IMR-90 (cell line): ENCODE measurements around the gene SPP1. TPM values are rescaled to one million over a fixed set of nuclear protein-coding genes. Genes with fewer than 3 reads are reported as not detected.

Source experiments
- ATAC-seq: fragments of 200-7000 bp; cut with Tn5 transposase; 2 replicates; pipeline ENCODE4 v1.9.1; 2020; ENCODE audit warnings: low read depth, mild to moderate bottlenecking, moderate library complexity
- BruUV-seq: library from RNA; stranded (reverse); fragments of 400-500 nt; replicated peaks from 2 replicates; lab custom pipeline; 2021; lab: Mats Ljungman, UMichigan
- CTCF ChIA-PET: fragments of 300-600 bp; formaldehyde crosslinking; extraction: SDS; loops from one replicate; lab custom pipeline; 2021; ENCODE audit warnings: antibody characterized with exemption; lab: Yijun Ruan, JAX
- POLR2A ChIA-PET: fragments of 300-600 bp; sonication (Branson Sonifier 250); formaldehyde crosslinking; loops from one replicate; lab custom pipeline; 2022; ENCODE audit warnings: antibody characterized with exemption; ENCODE audit not compliant: unreplicated experiment; lab: Charles Lee
- DNase-seq: peaks from one replicate; pipeline ENCODE4 v3.0.0; 2013
- H2AFZ ChIP-seq: replicated peaks from 2 replicates; pipeline ENCODE3; 2013; ENCODE audit warnings: low read length, mild to moderate bottlenecking; ENCODE audit not compliant: poor library complexity
- H2AK5ac ChIP-seq: 2 replicates; pipeline ENCODE4 v1.6.1; 2013; ENCODE audit warnings: low read depth, low read length, inconsistent platforms
- H2AK9ac ChIP-seq: replicated peaks from 2 replicates; pipeline ENCODE3; 2013; ENCODE audit warnings: mild to moderate bottlenecking, low read depth, low read length, moderate library complexity; ENCODE audit not compliant: poor library complexity
- H2BK120ac ChIP-seq: 2 replicates; pipeline ENCODE4 v1.6.1; 2013; ENCODE audit warnings: low read depth, low read length, inconsistent platforms
- H2BK15ac ChIP-seq: 3 replicates; pipeline ENCODE4 v1.6.1; 2013; ENCODE audit warnings: low read depth, low read length, inconsistent platforms
- H2BK20ac ChIP-seq: 2 replicates; pipeline ENCODE4 v1.6.1; 2013; ENCODE audit warnings: low read depth, mild to moderate bottlenecking, inconsistent platforms, low read length, moderate library complexity
- H2BK5ac ChIP-seq: 2 replicates; pipeline ENCODE4 v1.6.1; 2013; ENCODE audit warnings: mild to moderate bottlenecking, low read depth, low read length, inconsistent platforms; ENCODE audit not compliant: poor library complexity, severe bottlenecking
- H3K14ac ChIP-seq: replicated peaks from 2 replicates; pipeline ENCODE4 v1.6.1; 2013; ENCODE audit warnings: low read depth, low read length, inconsistent platforms
- H3K18ac ChIP-seq: 2 replicates; pipeline ENCODE4 v1.6.1; 2013; ENCODE audit warnings: low read depth, low read length, control low read depth
- H3K23ac ChIP-seq: 2 replicates; pipeline ENCODE4 v1.6.1; 2013; ENCODE audit warnings: low read depth, low read length, inconsistent platforms
- H3K27ac ChIP-seq: 2 replicates; pipeline ENCODE4 v1.5.1; 2013; ENCODE audit warnings: mild to moderate bottlenecking, control low read depth, low read length; ENCODE audit not compliant: insufficient read depth
- H3K27me3 ChIP-seq: 2 replicates; pipeline ENCODE4 v1.6.1; 2013; ENCODE audit warnings: low read length; ENCODE audit not compliant: control insufficient read depth, insufficient read depth
- H3K36me3 ChIP-seq: 2 replicates; pipeline ENCODE4 v1.6.1; 2013; ENCODE audit warnings: low read length, mixed read lengths; ENCODE audit not compliant: control insufficient read depth, insufficient read depth
- H3K4ac ChIP-seq: 2 replicates; pipeline ENCODE4 v1.6.1; 2013; ENCODE audit warnings: low read depth, low read length, inconsistent platforms
- H3K4me1 ChIP-seq: 2 replicates; pipeline ENCODE4 v1.6.1; 2013; ENCODE audit warnings: low read length, mixed read lengths; ENCODE audit not compliant: control insufficient read depth, insufficient read depth
- H3K4me2 ChIP-seq: 2 replicates; pipeline ENCODE4 v1.6.1; 2013; ENCODE audit warnings: low read depth, mild to moderate bottlenecking, control low read depth, low read length, moderate library complexity
- H3K4me3 ChIP-seq: 2 replicates; pipeline ENCODE4 v1.5.1; 2013; ENCODE audit warnings: low read depth, mild to moderate bottlenecking, control low read depth, low read length, moderate library complexity; ENCODE audit not compliant: insufficient read depth
- H3K56ac ChIP-seq: 2 replicates; pipeline ENCODE4 v1.6.1; 2013; ENCODE audit warnings: low read length, inconsistent platforms; ENCODE audit not compliant: insufficient read depth; ENCODE audit errors: extremely low read depth
- H3K79me1 ChIP-seq, 2 experiments: 2 replicates each; pipeline ENCODE4 v1.6.1; 2013; ENCODE audit warnings: low read length in 2 of 2, inconsistent platforms in 1 of 2, low read depth in 1 of 2
- H3K9ac ChIP-seq: 2 replicates; pipeline ENCODE4 v1.6.1; 2013; ENCODE audit warnings: low read depth, low read length, control low read depth
- H3K9me1 ChIP-seq: 2 replicates; pipeline ENCODE4 v1.6.1; 2013; ENCODE audit warnings: low read length, inconsistent platforms; ENCODE audit not compliant: insufficient read depth
- H3K9me3 ChIP-seq: 2 replicates; pipeline ENCODE4 v1.6.1; 2013; ENCODE audit warnings: low read length; ENCODE audit not compliant: control insufficient read depth, insufficient read depth
- H4K20me1 ChIP-seq: 2 replicates; pipeline ENCODE4 v1.6.1; 2013; ENCODE audit warnings: low read length, inconsistent platforms; ENCODE audit not compliant: insufficient read depth
- H4K5ac ChIP-seq: 2 replicates; pipeline ENCODE4 v1.6.1; 2013; ENCODE audit warnings: mild to moderate bottlenecking, low read depth, low read length, control low read depth
- H4K8ac ChIP-seq, 2 experiments: 2 replicates each; pipeline ENCODE4 v1.6.1; 2013; ENCODE audit warnings: low read depth in 2 of 2, low read length in 2 of 2, control low read depth in 1 of 2, inconsistent platforms in 1 of 2
- H4K91ac ChIP-seq: 2 replicates; pipeline ENCODE4 v1.6.1; 2013; ENCODE audit warnings: low read depth, low read length, inconsistent platforms; ENCODE audit not compliant: insufficient read depth
- BHLHE40 ChIP-seq: fragments of 150-350 bp; IDR thresholded peaks from 2 replicates; pipeline ENCODE4 v1.6.1; 2016; ENCODE audit warnings: mild to moderate bottlenecking, low read depth, low read length
- CEBPB ChIP-seq: IDR thresholded peaks from 2 replicates; pipeline ENCODE4 v1.6.1; 2012; ENCODE audit warnings: low read depth, low read length, improper control_type of control experiment
- CHD1 ChIP-seq: IDR thresholded peaks from 2 replicates; pipeline ENCODE4 v1.6.1; 2012; ENCODE audit warnings: low read depth, low read length, improper control_type of control experiment
- FOS ChIP-seq: fragments of 150-350 bp; IDR thresholded peaks from 2 replicates; pipeline ENCODE4 v1.6.1; 2016; ENCODE audit warnings: low read depth, low read length
- MAFK ChIP-seq: IDR thresholded peaks from 2 replicates; pipeline ENCODE4 v1.6.1; 2012; ENCODE audit warnings: low read depth, low read length, improper control_type of control experiment
- MAZ ChIP-seq: IDR thresholded peaks from 2 replicates; pipeline ENCODE4 v1.6.1; 2012; ENCODE audit warnings: low read depth, mild to moderate bottlenecking, low read length, improper control_type of control experiment, moderate library complexity, borderline replicate concordance
- MXI1 ChIP-seq: IDR thresholded peaks from 2 replicates; pipeline ENCODE4 v1.6.1; 2012; ENCODE audit warnings: low read depth, mild to moderate bottlenecking, low read length, moderate library complexity, borderline replicate concordance
- NFE2L2 ChIP-seq: fragments of 150-350 bp; IDR thresholded peaks from 2 replicates; pipeline ENCODE4 v1.6.1; 2016; ENCODE audit warnings: low read depth, mild to moderate bottlenecking, low read length
- POLR2A ChIP-seq: IDR thresholded peaks from 2 replicates; pipeline ENCODE4 v1.6.1; 2012; ENCODE audit warnings: mild to moderate bottlenecking, low read depth, low read length
- RAD21 ChIP-seq: IDR thresholded peaks from 2 replicates; pipeline ENCODE4 v1.6.1; 2012; ENCODE audit warnings: low read length, improper control_type of control experiment
- RCOR1 ChIP-seq: IDR thresholded peaks from 2 replicates; pipeline ENCODE4 v1.6.1; 2012; ENCODE audit warnings: mild to moderate bottlenecking, low read length, improper control_type of control experiment; ENCODE audit not compliant: insufficient replicate concordance
- WGBS, 2 experiments: methylation state at CpG; one replicate each; pipeline versions ENCODE4 v1.1.5 to v1.1.7; 2013; ENCODE audit warnings: missing lambda C conversion rate in 2 of 2; ENCODE audit not compliant: insufficient read length in 1 of 2; ENCODE audit errors: extremely low coverage in 2 of 2; 5-methylcytosine and 5-hydroxymethylcytosine counted together
- dilution Hi-C: fragments of 300-500 bp; cut with HindIII; formaldehyde crosslinking; loops from one replicate; pipeline ENCODE4 v1.14.3; 2018; ENCODE audit warnings: low sequenced_read_pairs; ENCODE audit not compliant: unreplicated experiment
- in situ Hi-C: fragments of 300-500 bp; cut with MboI; formaldehyde crosslinking; loops from 3 replicates; pipeline ENCODE4 v1.14.3; 2019; ENCODE audit warnings: low sequenced_read_pairs, inconsistent platforms, mixed read lengths
- intact Hi-C: fragments of 100-400 bp; cut with micrococcal nuclease; formaldehyde crosslinking; loops from 2 replicates; pipeline ENCODE4 v1.10.0; 2022
- polyA plus RNA-seq, 3 experiments: library from polyadenylated mRNA; depleted of rRNA; stranded (reverse); fragments of >200 nt; gene quantifications; 2 replicates each; pipeline ENCODE4 v1.2.3, GENCODE V29; 2012; ENCODE audit warnings: low replicate concordance in 1 of 3
- total RNA-seq: library from RNA; depleted of rRNA; stranded (reverse); fragments of >200 nt; gene quantifications from 2 replicates; pipeline ENCODE4 v1.2.3, GENCODE V29; 2012
- TF ChIP-seq, protein P1 (sequence below): conservative IDR thresholded peaks from 2 replicates; pipeline ENCODE4 v1.5.1; 2012; ENCODE audit warnings: mild to moderate bottlenecking, low read depth, low read length, improper control_type of control experiment
- TF ChIP-seq, protein P2 (sequence below): fragments of 150-350 bp; IDR thresholded peaks from 2 replicates; pipeline ENCODE4 v1.6.1; 2016; ENCODE audit warnings: low read depth, mild to moderate bottlenecking, low read length, moderate library complexity, borderline replicate concordance

SPP1 gene
- total and polyA plus RNA-seq, 2 of the 4 experiments (the other 2 are of a cell fraction): 0.18 to 0.50 TPM

GRCh38 chr4:87949961-87950360 lies 25.6 kb upstream of the SPP1 start:
- DNase-seq (peak; percentile 21), ATAC-seq (no peak; the same call in none of the 2 replicates)
- no peak overlapping the region for H3K18ac ChIP-seq
- no peak overlapping the region for H3K9ac ChIP-seq
- no peak overlapping the region for H2BK120ac ChIP-seq
- no peaks in the 10 kb centered on the region; the same call in 1 of the 2 replicates for H3K9me1 ChIP-seq
- TF ChIP-seq CHD1 (no peak), RCOR1 (no peak), NFE2L2 (no peak), MAFK (no peak), POLR2A (no peak), MXI1 (no peak), FOS (no peak), BHLHE40 (no peak), MAZ (no peak), CEBPB (no peak), RAD21 (no peak)
- TF ChIP-seq, protein P1, sequence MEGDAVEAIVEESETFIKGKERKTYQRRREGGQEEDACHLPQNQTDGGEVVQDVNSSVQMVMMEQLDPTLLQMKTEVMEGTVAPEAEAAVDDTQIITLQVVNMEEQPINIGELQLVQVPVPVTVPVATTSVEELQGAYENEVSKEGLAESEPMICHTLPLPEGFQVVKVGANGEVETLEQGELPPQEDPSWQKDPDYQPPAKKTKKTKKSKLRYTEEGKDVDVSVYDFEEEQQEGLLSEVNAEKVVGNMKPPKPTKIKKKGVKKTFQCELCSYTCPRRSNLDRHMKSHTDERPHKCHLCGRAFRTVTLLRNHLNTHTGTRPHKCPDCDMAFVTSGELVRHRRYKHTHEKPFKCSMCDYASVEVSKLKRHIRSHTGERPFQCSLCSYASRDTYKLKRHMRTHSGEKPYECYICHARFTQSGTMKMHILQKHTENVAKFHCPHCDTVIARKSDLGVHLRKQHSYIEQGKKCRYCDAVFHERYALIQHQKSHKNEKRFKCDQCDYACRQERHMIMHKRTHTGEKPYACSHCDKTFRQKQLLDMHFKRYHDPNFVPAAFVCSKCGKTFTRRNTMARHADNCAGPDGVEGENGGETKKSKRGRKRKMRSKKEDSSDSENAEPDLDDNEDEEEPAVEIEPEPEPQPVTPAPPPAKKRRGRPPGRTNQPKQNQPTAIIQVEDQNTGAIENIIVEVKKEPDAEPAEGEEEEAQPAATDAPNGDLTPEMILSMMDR: no peak
- TF ChIP-seq, protein P2, sequence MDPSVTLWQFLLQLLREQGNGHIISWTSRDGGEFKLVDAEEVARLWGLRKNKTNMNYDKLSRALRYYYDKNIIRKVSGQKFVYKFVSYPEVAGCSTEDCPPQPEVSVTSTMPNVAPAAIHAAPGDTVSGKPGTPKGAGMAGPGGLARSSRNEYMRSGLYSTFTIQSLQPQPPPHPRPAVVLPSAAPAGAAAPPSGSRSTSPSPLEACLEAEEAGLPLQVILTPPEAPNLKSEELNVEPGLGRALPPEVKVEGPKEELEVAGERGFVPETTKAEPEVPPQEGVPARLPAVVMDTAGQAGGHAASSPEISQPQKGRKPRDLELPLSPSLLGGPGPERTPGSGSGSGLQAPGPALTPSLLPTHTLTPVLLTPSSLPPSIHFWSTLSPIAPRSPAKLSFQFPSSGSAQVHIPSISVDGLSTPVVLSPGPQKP: no peak
- no peak overlapping the region for H2BK15ac ChIP-seq
- H3K9me3 ChIP-seq: no peaks in the 10 kb centered on the region
- no peak overlapping the region for H4K91ac ChIP-seq
- no peak overlapping the region for H2AK5ac ChIP-seq
- no peak overlapping the region for H3K56ac ChIP-seq
- H3K4me3 ChIP-seq: no peak overlapping the region
- no peak overlapping the region for H2BK5ac ChIP-seq
- H4K5ac ChIP-seq: no peak overlapping the region
- no peak overlapping the region for H2AFZ ChIP-seq
- no peak overlapping the region for H3K23ac ChIP-seq
- ChIA-PET POLR2A (no interaction called here), CTCF (no interaction called here)
- H3K4me2 ChIP-seq: no peak overlapping the region
- in situ Hi-C loops: no loop called here
- peaks cover 1% of the 10 kb centered on the region for H3K27me3 ChIP-seq
- intact Hi-C loops: loop anchor here (10.0 kb wide), 1 partner anchor 1735 kb away; no protein-coding TSS in a partner anchor
- no CpG with 5 or more reads among the region's 1 CpG for WGBS, 2 experiments
- no peak overlapping the region for H4K8ac ChIP-seq
- no peak overlapping the region for H3K14ac ChIP-seq
- no peak overlapping the region for H2BK20ac ChIP-seq
- no peak overlapping the region for H2AK9ac ChIP-seq
- H3K4ac ChIP-seq: no peak overlapping the region
- H4K20me1 ChIP-seq: no peaks in the 10 kb centered on the region
- H3K36me3 ChIP-seq: no peaks in the 10 kb centered on the region
- no peaks in the 10 kb centered on the region for H3K79me1 ChIP-seq
- dilution Hi-C loops: no loop called here
- H3K27ac ChIP-seq: no peak overlapping the region
- BruUV-seq: no TSS peak
- no peaks in the 10 kb centered on the region for H3K4me1 ChIP-seq
